Thoracic aorta (tissue), 2 donors: ENCODE results near the gene NFIC. TPM values are rescaled to one million over a fixed set of nuclear protein-coding genes. Genes with fewer than 3 reads are reported as not detected.

ENCODE experiments used
- ATAC-seq: fragments of 150-250 bp; one replicate; pipeline ENCODE4 v1.8.0; 2017; ENCODE audit warnings: low read depth; ENCODE audit not compliant: insufficient number of reproducible peaks, low FRiP score
- DNase-seq: peaks from one replicate; pipeline ENCODE4 v3.0.0-alpha.2; 2020; ENCODE audit warnings: low spot score
- H3K27ac ChIP-seq, 2 donors: fragments of 200-600 bp; sonication (generic); 1 replicate in 1 of 2; 2 replicates in 1 of 2; pipeline ENCODE4 v1.5.1; 2016; ENCODE audit warnings: mild to moderate bottlenecking in 2 of 2, moderate library complexity in 2 of 2
- H3K27me3 ChIP-seq: fragments of 200-600 bp; sonication (generic); replicated peaks from 2 replicates; pipeline ENCODE4 v1.6.0; 2016; ENCODE audit warnings: mild to moderate bottlenecking; ENCODE audit not compliant: insufficient read depth
- H3K36me3 ChIP-seq: fragments of 200-600 bp; sonication (generic); one replicate; pipeline ENCODE4 v1.5.1; 2016
- H3K4me1 ChIP-seq, 2 donors: fragments of 200-600 bp; sonication (generic); 1 replicate in 1 of 2; 2 replicates in 1 of 2; pipeline versions ENCODE4 v1.5.1 to v1.6.0; 2016; ENCODE audit warnings: low read depth in 2 of 2, mild to moderate bottlenecking in 1 of 2; ENCODE audit not compliant: control insufficient read depth in 1 of 2
- H3K4me3 ChIP-seq: fragments of 200-600 bp; sonication (generic); 2 replicates; pipeline ENCODE4 v1.5.1; 2016; ENCODE audit warnings: mild to moderate bottlenecking
- H3K9me3 ChIP-seq: fragments of 200-600 bp; sonication (generic); 2 replicates; pipeline ENCODE4 v1.5.1; 2016
- total RNA-seq, 2 donors: library from RNA; depleted of rRNA; stranded (reverse); fragments of >200 nt; gene quantifications; one replicate each; pipeline versions ENCODE4 v1.1.0 to v1.2.3, GENCODE V29; 2016
- TF ChIP-seq, protein P1 (sequence below): fragments of 200-600 bp; sonication (generic); IDR thresholded peaks from one replicate; pipeline ENCODE4 v1.5.1; 2019; ENCODE audit warnings: antibody characterized with exemption

Gene NFIC
- total RNA-seq, 2 donors from 2014 or later, result 178 to 203 TPM

DNA sequence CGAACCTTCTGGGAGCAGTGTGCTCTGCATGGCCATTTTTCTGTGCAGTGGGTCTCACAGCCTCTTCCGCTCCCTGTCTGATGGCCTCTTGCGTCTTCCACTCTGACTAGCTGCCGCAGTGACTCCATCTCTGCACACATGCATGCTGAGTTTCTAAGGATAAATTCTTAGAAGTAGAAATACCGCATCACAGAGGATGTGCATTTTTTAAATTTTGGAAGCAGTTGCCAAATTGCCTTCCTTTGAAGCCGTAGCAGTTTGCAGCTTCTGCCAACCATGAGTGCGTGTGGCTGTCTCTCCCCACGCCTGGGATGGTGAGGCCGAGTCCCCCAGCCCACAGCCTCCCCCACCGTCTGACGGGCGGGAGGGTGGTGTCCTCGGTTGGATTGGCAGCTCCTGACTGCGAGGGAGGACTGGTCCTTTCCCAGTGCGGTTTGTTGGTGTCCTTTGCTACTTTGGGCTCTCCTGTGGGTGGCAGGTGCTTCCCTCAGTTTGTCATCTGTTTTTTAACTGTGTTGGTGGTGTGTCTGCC, 149.6 kb downstream of the NFIC start:
- TF ChIP-seq, protein P1, sequence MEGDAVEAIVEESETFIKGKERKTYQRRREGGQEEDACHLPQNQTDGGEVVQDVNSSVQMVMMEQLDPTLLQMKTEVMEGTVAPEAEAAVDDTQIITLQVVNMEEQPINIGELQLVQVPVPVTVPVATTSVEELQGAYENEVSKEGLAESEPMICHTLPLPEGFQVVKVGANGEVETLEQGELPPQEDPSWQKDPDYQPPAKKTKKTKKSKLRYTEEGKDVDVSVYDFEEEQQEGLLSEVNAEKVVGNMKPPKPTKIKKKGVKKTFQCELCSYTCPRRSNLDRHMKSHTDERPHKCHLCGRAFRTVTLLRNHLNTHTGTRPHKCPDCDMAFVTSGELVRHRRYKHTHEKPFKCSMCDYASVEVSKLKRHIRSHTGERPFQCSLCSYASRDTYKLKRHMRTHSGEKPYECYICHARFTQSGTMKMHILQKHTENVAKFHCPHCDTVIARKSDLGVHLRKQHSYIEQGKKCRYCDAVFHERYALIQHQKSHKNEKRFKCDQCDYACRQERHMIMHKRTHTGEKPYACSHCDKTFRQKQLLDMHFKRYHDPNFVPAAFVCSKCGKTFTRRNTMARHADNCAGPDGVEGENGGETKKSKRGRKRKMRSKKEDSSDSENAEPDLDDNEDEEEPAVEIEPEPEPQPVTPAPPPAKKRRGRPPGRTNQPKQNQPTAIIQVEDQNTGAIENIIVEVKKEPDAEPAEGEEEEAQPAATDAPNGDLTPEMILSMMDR, result no peak
- no peak for ATAC-seq
- Histone ChIP-seq H3K4me3 (no peak overlapping the region), H3K27me3 (no peaks in the 10 kb centered on the region), H3K27ac (no peak overlapping the region), H3K9me3 (no peaks in the 10 kb centered on the region), H3K4me1 (peaks cover 0 to 23% of the 10 kb centered on the region in 2 donors), H3K36me3 (peaks cover 4% of the 10 kb centered on the region)
- no peak for DNase-seq

DNA sequence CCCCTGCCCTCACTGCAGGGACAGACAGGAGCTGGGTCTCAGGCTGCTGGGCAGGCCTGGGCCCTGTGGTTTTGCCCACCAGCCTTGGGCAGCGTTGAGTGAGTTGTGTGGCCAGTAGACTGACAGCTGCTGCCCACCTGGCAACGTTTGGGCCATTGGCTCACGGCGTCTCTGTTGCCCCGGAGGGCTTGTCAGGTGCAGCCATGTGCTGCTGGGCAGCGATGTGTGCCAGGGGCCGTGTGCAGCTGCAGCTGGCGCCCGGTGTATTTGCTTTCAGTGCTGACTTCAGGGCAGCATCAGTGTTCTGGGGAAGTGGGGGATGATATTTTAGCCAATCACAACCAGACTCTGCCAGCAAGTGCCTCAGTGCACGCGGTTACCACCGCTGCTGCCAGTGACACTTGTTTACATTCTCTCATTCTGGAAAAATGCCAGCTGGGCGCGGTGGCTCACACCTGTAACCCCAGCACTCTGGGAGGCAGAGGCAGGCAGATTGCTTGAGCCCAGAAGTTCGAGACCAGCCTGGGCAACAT, 150.4 kb downstream of the NFIC start:
- TF ChIP-seq, protein P1, result no peak
- Histone ChIP-seq H3K27me3 (no peaks in the 10 kb centered on the region), H3K36me3 (peaks cover 4% of the 10 kb centered on the region), H3K9me3 (no peaks in the 10 kb centered on the region), H3K27ac (no peak overlapping the region), H3K4me1 (peaks cover 0 to 19% of the 10 kb centered on the region in 2 donors), H3K4me3 (no peak overlapping the region)
- DNase-seq, result no peak
- ATAC-seq, result no peak

DNA sequence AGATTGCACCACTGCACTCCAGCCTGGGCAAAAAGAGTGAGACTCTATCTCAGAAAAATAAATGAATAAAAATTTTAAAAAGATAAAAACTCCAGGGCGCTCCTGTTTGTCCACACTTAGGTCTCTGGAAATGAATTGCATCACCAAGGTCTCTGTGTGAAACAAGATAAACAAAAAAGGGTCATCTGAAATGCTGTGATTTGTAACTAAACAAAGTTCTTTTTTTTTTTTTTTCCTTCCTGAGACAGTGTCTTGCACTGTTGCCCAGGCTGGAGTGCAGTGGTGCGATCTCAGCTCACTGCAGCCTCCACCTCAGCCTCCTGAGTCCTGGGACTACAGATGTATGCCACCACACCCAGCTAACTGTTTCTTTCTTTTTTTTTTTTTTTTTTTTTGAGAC, 151.3 kb downstream of the NFIC start:
- no peak for ATAC-seq

DNA sequence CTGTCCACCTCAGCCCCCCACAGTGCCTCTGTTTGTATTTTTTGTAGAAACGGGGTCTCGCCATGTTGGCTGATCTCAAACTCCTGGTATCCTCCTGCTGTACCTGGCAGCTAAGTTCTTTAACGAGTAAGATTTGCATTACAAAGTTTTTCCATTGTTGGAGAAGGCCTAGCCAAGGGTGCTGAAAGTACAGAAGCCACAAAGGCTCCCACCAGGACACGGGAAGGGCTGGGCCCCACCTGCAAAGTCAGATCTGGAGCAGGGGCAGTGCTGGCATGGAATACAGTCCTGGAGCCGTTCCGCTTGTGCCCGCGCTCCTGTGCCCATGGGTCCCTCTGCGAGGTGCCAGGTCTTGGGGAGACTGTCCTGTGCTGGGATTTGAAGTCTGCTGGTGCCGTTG, 151.9 kb downstream of the NFIC start:
- no peak for DNase-seq
- Histone ChIP-seq H3K27me3 (no peaks in the 10 kb centered on the region), H3K36me3 (peaks cover 12% of the 10 kb centered on the region), H3K4me1 (peaks cover 0 to 8% of the 10 kb centered on the region in 2 donors), H3K9me3 (no peaks in the 10 kb centered on the region), H3K27ac (no peak overlapping the region), H3K4me3 (no peak overlapping the region)
- ATAC-seq, result no peak
- TF ChIP-seq, protein P1, result no peak

More for the DNA sequence above, 151.3 kb downstream of the NFIC start:
- H3K27ac ChIP-seq, result no peak overlapping the region
- TF ChIP-seq, protein P1, result no peak
- H3K27me3 ChIP-seq, result no peaks in the 10 kb centered on the region
- peaks cover 6% of the 10 kb centered on the region for H3K36me3 ChIP-seq
- H3K9me3 ChIP-seq, result no peaks in the 10 kb centered on the region
- no peak overlapping the region for H3K4me3 ChIP-seq
- peaks cover 0 to 10% of the 10 kb centered on the region in 2 donors for H3K4me1 ChIP-seq
- no peak for DNase-seq

DNA sequence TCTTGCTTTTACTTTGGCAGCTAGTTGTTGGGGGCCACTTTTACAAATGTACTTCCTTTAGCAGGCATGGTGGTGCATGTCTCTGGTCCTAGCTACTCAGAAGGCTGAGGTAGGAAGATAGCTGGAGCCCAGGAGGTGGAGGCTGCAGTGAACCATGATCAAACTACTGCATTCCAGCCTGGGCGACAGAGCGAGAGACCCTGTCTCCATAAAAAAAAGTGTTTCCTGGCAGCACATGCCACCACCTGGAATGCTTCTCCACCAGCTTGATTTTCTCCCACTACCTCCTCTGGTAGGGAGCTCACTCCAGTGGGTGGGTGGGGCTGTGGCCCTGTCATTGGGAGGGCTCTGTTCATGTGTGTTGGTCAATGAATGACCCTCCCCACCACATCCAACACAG, 152.3 kb downstream of the NFIC start:
- Histone ChIP-seq H3K9me3 (no peaks in the 10 kb centered on the region), H3K27ac (no peak overlapping the region), H3K4me3 (no peak overlapping the region), H3K27me3 (no peaks in the 10 kb centered on the region), H3K36me3 (peaks cover 16% of the 10 kb centered on the region), H3K4me1 (peaks cover 0 to 8% of the 10 kb centered on the region in 2 donors)
- ATAC-seq (no peak), DNase-seq (no peak)
- TF ChIP-seq, protein P1, result no peak

Other genes with a start within 250 kb of the NFIC start
- gene GNA15, start 230.6 kb upstream of the NFIC start, total RNA-seq, result 10 to 100 TPM; 13.0 to 14.0 TPM
- gene S1PR4, start 187.8 kb upstream of the NFIC start, total RNA-seq, result 1 to 10 TPM; 1.2 to 6.4 TPM
- 10 to 100 TPM; 29.4 to 40.4 TPM for gene NCLN, start 180.7 kb upstream of the NFIC start, total RNA-seq
- gene CELF5, start 141.9 kb upstream of the NFIC start, total RNA-seq, result not detected
- gene SMIM24, start 113.9 kb downstream of the NFIC start, total RNA-seq, result not detected
- gene SMIM44, start 116.9 kb downstream of the NFIC start, total RNA-seq, result not detected
- gene DOHH, start 134.1 kb downstream of the NFIC start, total RNA-seq, result 10 to 100 TPM; 22.0 to 24.2 TPM
- gene FZR1, start 139.7 kb downstream of the NFIC start, total RNA-seq, result 10 to 100 TPM; 29.6 to 33.8 TPM
- not detected for gene TEKTIP1, start 172.6 kb downstream of the NFIC start, total RNA-seq
- gene MFSD12, start 191.0 kb downstream of the NFIC start, total RNA-seq, result 100 to 1,000 TPM in 1 of 2 donors, 10 to 100 TPM in 1; 85.6 to 112 TPM
- 100 to 1,000 TPM in 1 of 2 donors, 10 to 100 TPM in 1; 90.8 to 120 TPM for gene HMG20B, start 206.4 kb downstream of the NFIC start, total RNA-seq
- 1 to 10 TPM; 1.1 to 1.6 TPM for gene GIPC3, start 218.9 kb downstream of the NFIC start, total RNA-seq
- 10 to 100 TPM; 29.4 to 39.1 TPM for gene TBXA2R, start 240.3 kb downstream of the NFIC start, total RNA-seq